ENCODE data around the gene GMFB. TPM values are rescaled to one million over a fixed set of nuclear protein-coding genes. Genes with fewer than 3 reads are reported as not detected.

The GMFB gene
- total RNA-seq, 1 donor, result 129 TPM

GRCh38 chr14:54498579-54498978, 9.8 kb upstream of the GMFB start:
- DNase-seq (ENCODE audit: low read depth), result no peak
- no peak overlapping the region for H3K4me3 ChIP-seq (ENCODE audit: low read depth, low read length)
- no peak for TF ChIP-seq CTCF (IDR thresholded peaks at IDR 0.05; ENCODE audit: insufficient read depth, low read length)

GRCh38 chr14:54498095-54498531, 9.3 kb upstream of the GMFB start:
- DNase-seq (ENCODE audit: low read depth), result no peak

GRCh38 chr14:54497224-54497623, 8.4 kb upstream of the GMFB start:
- TF ChIP-seq CTCF (IDR thresholded peaks at IDR 0.05; ENCODE audit: insufficient read depth, low read length), result no peak

More at GRCh38 chr14:54498095-54498531, 9.3 kb upstream of the GMFB start:
- no peak for TF ChIP-seq CTCF (IDR thresholded peaks at IDR 0.05; ENCODE audit: insufficient read depth, low read length)
- H3K4me3 ChIP-seq (ENCODE audit: low read depth, low read length), result no peak overlapping the region

GRCh38 chr14:54493293-54493692, 4.5 kb upstream of the GMFB start:
- no peak for TF ChIP-seq CTCF (IDR thresholded peaks at IDR 0.05; ENCODE audit: insufficient read depth, low read length)
- H3K4me3 ChIP-seq (ENCODE audit: low read depth, low read length), result no peak overlapping the region
- DNase-seq (ENCODE audit: low read depth), result no peak

More at GRCh38 chr14:54497224-54497623, 8.4 kb upstream of the GMFB start:
- no peak for DNase-seq (ENCODE audit: low read depth)
- no peak overlapping the region for H3K4me3 ChIP-seq (ENCODE audit: low read depth, low read length)

GRCh38 chr14:54490445-54491175, 1.8 kb upstream of the GMFB start:
- TF ChIP-seq CTCF (IDR thresholded peaks at IDR 0.05; ENCODE audit: insufficient read depth, low read length), result no peak
- no peak overlapping the region for H3K4me3 ChIP-seq (ENCODE audit: low read depth, low read length)
- no peak for DNase-seq (ENCODE audit: low read depth)

GRCh38 chr14:54489731-54490444, 1.1 kb upstream of the GMFB start:
- no peak for TF ChIP-seq CTCF (IDR thresholded peaks at IDR 0.05; ENCODE audit: insufficient read depth, low read length)
- DNase-seq (ENCODE audit: low read depth), result no peak
- peak overlapping the region; percentile 95 for H3K4me3 ChIP-seq (ENCODE audit: low read depth, low read length)
